ENCODE results near the gene UBE3B.

Gene UBE3B

DNA sequence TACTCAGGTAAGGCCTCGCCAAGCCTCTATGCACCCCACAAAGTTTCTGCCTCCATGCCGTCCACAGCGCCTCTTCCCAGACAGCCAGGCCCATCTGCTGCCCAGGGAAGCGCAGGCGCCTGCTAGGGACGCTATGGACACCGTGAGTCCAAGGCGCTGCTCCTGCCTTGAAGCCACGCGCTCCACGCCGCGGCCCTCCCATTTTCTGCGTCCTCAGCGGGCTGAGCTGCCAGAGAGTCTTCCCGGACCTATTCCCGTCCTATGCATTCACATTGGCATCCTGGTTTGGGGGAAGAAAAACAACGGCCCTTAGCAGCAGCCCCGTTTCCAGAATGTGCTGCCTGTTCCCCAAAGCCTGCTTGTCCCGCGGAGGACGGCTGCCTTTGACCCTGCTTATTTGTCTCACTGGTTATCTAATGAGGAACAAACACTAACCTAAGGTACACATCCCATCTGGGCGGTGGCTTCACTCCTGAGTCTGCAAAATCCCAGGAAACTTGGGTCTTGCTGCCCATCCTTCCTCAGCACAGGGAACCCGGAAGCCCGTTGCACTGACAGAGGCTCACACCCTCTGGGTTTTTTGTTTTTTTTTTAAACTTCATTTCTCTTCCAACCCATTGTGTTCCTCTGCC lies 57.9 kb downstream of the UBE3B start:
- no peak for DNase-seq

DNA sequence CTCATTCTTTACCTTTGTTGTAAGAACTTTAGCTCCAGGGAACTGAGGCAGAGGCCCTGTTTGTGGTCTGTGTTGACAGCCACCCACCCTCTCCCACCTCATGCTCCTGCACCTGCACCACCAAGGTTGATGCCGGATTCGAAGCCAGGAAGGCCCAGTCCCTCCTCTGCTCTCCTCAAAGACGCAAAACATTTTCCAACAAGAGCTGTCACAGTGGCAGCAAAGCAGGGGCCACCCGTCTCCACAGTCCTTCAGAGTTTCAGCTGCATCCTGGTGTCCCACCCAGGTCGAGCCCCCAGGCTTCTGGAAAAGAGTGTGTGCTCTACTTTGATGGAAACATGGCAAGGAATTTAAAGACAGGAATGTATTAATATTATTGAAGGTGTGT lies 58.4 kb downstream of the UBE3B start:
- no peak for DNase-seq

DNA sequence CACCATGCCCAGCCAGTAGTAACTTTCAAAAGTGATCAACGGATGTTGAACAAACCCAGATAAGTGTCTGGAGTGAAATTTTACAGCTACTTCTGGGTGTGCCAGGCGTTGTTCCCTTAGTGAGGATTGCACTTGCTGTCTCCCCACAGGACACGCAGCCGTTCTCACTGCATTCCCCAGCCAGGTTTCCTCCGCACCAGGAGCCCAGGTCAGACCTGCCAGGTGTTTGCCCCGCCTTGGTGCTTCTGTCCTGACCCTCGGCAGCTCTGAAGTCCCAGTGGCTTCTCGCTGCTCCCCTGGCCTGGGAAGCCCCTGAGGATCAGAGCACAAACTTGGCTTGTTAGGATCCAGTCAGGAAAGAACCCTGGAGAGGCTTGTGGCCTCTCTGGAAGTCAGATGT lies 59.7 kb downstream of the UBE3B start:
- DNase-seq = no peak

DNA sequence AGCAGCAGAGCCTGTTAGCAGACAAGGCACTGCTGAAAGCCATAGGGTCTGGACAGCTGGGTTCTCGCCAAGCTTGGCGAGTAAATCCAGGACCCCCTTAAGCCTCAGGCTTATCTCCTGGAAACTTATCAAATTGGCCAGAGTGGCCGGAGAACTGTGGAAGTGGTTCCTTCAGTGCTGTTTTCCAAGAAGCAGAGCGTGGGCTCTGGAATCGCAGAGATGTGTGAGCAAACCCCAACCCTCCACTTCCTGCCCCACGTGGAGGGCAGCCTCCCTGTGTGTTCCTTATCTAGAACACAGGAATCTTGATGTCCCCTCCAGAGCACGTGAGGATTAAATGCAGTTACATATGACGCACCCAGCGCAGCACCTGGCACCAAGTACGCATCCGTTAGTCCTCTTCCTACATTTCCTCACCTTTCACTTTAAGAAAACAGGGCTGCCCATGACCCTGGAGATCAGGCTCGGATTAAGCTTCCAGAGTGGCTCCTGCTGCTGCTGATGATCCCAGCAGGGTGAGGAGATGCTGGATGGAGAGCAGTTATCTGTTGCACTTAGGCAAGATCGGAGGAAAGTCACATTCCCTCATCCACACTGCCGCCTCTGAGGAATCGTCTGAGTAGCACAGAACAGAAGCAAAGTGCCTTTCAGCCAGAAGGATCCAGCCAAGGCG lies 60.9 kb downstream of the UBE3B start:
- no peak for DNase-seq

DNA sequence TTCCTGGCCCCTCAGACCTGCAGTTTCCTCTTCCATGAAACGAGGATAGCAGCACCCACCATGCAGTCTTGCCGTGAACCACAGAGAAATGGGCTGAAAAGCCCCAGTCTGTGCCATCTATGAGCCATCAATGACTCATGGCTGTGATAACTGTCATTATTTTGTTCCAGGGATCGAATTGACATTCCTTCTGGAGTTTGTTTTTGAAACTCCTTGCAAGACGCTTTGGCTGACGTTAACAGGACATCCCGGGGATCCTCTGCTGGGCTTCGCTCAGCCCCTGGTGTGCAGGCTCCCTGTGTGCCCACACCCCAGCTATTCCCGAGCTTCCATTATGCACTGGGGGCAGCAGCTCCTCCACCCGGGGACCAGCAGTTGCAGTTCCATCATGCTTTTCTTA lies 62.1 kb downstream of the UBE3B start:
- DNase-seq = no peak

DNA sequence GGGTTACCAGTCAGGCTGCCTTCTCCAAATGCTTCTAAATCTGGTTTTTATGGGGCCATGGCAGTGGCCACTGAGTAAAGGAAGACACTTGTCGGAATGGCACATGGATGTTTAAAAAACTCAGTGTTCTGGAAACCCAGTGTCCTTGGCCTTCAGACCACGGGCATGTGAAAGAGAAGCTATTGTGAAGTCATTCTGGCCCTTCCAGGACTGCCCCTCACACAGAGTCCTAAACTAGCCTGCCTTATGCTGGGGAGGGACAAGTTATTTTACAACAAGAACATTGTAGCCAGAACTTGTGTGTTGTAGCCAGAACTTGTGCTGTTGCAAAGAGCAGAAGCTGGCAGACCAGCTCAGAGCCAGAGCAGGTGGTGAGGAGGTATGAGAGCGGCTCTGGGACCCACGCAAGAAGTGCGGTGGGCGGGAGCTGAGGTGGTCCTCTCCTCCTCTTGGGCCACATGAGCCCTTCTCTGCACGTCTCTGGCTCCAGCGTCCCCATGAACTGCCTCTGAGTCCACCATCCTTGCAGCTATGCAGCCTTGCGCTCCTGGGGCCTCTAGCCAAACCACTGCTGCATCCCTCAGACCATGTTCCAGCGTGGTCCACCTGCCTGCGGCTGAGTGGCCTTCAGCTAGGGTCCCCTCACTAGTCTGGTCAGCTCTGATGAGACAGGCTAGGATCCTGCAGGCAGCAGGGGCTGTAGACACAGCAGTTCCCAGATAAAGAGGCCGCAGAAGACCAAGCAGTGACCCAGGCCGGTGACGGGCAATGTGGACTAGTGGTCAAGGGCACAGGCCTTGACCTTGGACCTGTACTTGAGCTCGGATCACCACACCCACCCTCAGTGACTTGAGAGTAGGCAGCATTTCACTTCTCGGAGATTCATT lies 63.3 kb downstream of the UBE3B start:
- no peak for DNase-seq

DNA sequence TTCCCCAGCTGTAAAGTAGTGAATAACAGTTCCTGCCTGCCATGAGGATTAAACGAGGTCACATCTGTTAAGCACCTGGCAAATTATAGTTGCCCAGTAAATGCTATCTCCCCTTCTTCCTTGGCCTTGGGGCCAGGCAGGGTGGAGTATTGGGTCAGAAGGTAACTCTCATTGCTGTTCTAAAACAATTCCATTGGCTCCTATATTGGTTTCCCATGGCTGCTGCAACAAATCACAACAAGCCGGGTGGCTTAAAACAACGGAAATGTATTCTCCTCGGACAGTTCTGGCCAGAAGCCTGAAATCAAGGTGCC lies 63.9 kb downstream of the UBE3B start:
- DNase-seq = no peak

DNA sequence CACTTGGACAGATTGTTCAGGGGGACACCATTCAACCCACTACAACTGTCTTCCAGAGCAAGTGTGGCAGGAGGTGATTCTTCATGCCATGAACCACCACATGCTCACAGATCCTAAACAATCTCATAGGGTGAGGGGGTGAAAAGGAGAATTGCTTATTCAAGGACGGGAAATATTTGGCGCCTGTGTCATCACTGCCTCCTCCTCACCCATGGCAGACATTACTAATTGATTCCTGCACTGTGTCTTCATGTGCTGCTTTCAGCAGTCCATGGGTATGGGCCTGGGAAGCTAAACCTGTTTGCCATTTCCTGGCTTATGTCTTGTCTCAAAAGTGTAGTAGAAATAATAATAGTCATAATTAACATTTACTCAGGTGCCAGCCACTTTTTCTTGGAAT lies 64.6 kb downstream of the UBE3B start:
- no peak for DNase-seq

DNA sequence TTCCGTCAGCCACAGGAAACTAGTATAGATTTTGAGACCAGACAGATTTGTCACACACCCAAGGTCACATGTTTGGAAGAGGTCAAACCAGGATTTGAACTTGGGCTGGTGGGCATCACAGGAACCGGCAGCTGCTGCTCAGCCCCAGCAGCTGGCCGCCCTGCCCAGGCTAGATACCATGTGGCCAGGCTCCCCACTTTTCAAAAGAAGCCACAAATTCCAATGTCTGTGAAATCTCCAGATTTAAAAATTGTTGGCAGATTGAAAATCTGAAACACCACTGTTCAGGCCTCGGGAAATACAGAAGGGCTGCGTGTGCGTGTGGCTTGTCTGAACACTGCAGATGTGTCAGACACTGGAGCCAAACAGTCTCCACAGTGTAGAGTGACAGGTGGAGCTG lies 65.4 kb downstream of the UBE3B start:
- DNase-seq = no peak

DNA sequence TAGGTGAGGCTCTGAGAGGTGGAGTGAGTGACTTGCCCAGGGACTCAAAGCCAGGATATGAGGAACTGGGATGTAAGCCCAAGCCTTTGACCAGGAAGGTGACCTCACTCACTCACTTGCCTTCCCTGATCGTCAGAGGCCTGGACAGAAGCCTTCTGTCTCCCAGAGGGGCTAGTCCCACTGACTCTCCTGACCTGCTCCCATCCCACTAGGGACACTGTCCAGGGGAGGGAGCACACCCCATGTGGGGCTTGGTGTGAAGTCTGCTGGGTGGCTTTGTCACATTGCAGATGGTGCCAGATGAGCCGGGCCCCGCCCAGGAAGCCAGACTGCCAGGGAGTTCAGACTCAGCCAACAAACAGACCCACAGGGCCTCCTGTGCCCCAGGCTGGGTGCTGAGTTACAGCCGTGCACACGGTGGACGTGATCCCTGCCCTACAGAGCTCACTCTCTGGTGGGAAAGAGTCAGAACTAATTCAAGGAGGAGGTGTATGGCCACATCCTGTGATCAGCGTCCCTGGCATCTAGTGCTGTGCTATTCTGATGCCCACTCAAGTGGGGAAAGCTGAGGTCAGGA lies 67.6 kb downstream of the UBE3B start:
- DNase-seq = no peak

DNA sequence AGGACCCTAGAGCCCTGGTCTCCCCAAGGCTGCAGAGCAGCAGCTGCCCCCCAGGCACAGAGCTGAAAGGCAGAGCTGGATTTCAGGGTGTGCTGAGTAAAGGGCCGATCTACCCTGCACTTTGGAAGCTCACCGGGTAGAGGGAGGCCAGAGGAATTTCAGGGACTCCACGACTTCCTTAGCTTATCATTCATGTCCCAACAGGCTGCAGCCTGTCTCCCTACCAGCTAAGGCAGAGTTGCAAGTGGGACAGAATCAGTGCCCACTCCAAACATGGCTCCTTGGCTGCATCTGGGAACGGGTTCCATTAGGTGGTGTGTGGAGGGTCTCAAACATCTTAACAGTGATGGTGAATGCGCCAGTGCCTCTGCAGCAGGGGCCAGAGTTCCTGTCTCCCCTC lies 68.4 kb downstream of the UBE3B start:
- DNase-seq = no peak

DNA sequence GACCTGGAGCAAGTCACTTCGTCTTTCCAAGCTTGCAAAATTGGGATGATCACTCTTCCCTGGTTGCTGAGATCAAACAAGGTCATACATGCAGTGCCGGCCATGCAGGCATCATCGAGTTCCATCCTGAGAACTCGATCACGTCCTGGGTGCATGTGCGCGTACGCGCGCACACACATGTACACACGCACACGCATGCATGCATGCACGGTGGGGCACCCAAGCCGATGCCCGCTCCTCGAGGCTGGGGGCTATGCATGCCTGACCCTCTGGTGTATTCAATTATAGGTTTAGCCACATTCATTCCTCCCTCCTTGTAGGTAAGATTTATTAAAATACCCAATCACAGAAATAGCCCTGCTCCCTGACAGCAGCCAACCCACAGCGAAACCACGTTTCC lies 69.9 kb downstream of the UBE3B start:
- no peak for DNase-seq

DNA sequence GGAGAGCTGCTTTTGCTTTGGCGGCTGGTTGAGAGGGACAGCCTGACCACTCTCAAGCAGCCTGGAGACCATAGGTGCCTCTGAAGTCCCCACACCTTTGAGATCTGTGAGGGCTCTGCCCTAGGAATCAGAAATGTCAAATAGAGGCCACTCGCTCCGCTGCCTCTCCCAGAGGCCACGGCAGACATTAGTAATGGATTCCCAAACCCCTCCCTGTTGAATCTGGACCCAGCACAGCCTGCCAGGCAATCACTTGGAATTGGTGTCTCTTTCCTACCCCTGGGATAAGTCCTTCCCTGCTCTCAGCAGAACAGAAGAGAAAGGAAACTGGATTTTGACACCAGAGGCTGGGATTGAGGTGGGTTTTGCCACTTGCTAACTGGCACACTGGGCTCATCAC lies 70.8 kb downstream of the UBE3B start:
- DNase-seq = no peak

DNA sequence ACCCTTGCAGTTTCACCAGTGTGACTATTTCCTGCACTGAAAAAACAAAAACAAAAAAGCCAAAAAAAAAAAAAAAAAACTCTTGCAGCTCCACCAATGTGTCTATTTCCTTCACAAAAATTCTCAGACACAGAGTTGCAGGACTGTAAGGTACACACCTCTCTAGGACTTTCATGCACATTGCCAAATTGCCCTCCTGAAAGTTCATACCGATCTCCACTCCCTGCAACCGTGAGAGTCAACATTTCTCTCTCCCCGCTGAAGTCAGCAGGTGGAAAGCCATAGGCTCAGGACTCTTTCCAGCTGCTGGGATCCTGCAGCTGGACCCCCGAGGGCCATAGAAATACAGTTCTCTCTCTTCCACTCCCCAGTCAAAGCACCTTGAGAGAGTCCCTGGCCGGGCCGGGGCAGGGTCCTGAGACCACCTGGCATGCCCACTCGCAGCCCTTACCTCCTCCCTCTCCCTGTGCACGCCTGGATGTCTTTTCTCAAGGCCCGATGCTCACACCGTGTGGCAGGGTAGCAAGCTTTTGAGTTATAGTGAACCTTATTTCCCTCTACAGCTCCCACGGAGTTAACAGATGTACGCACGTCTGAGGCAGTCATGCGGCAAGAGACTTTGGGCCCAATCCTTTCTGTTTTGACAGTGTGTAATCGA lies 72.3 kb downstream of the UBE3B start:
- no peak for DNase-seq

DNA sequence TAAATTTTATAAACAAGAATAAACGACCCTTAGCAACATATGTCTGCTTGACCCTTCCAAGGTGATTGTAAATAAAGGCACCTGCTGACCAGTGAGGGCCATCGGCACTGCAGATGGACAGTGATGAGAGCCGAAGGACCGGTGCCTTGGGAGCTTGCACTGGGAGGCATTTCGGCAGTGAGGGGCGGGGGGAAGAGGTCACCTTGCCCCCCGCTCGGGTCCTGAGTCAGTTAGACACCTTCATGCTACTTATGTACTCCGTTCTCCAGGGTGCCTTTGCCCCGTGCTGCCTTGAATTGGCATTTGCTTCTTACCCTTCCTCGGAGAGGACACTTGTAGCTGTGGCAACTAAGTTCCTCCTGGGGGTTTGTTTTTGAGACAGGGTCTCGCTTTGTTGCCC lies 72.8 kb downstream of the UBE3B start:
- no peak for DNase-seq

DNA sequence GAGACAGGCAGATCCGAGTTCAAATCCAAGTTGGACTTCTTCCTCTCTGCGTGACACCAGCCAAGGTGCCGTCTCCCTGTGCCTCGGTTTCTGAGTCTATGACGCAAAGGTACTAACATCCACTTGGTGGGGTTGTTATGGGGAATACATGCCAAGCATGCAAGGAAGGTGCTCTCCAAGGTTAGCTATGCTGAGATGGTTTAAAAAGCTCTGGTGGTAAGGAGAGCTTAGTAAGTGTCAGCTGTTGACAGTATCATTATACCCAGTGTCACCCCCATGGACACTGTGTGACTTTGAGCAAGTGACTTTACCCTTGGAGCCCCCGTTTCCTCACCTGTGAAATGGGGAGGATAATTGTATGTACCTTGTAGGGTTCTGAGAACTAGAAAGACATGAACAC lies 73.7 kb downstream of the UBE3B start:
- no peak for DNase-seq

DNA sequence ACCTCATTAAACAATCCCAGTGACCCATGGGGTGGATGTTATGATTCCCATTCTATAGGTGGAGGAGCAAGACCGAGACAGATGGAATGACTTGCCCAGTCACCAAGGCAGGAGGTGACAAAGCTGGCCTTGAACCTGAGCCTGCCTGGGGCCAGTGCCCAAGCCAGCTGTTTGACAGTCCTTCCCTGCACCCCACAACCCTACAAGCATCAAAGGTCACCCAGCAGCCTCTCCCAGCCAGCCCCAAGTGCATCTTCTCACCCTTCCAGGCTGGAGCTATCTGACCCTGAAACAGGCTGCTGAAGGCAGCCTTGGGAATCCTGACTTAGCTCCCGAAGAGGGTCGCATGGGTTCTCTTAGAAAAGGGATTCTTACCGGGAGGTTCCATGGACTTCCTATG lies 75.5 kb downstream of the UBE3B start:
- DNase-seq = no peak

DNA sequence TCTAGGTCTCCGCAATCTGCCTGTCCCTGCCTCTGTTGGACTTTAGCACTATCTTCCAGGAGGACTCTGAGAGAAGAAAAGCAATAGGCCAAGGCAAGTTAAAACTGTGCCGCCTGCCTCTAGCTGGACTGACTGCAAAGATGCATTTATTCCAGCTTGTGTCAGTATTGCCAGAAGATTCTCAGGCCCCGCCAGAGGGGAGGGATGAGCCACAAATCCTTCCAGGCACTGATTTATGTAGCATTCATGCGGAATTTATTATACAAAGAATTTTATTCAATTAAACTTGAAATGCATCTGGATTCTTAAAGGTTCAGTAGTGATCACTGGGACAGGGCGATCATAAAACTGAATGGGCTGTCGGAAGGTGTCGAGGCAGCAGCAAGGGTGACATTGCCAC lies 76.0 kb downstream of the UBE3B start:
- no peak for DNase-seq

DNA sequence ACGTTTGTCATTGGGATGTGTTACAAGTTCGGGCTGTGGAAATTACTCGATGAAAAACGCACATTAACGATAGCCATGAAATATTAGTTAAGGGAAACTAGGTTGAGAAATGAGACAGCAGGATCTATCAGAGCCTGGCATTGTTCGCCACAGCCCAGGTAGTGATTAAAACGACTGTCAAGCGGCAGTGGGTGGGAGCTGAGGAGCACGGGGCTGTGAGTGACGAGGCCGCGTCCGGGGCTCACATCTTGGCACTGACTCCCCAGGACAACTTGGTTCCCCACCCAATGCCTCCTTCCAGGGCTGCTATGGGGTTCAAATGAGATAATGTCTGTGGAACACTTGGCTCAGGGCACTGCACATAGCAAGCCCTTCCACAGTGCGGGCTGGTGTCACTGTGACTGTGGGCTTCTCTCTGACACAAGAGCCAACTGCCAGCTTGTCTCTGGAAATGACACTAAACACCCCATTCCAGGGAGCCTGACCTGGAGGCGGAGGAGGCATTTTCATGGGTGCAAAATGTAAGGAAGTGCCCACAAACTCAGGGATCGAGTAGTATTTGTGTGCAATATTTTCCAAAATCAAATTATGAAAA lies 76.6 kb downstream of the UBE3B start:
- no peak for DNase-seq

DNA sequence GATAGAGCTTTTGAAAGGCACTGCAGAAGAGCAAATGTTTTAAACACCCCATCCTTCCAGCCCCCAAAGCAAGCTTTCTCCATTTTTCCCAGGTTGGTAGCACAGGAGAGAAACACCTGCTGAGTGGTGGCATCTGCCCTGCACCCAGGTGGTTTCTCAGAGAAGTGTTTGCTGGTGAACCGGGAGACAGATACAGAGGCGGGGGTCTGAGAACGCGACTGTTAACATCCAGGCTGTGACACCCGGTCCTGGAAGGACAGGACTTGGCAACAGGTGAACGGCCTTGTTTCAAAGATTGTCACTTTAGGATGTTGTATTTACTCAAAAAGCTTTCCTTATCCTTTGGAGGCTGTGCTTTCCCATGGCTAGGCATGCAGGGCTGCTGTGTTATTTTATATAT lies 77.3 kb downstream of the UBE3B start:
- no peak for DNase-seq

DNA sequence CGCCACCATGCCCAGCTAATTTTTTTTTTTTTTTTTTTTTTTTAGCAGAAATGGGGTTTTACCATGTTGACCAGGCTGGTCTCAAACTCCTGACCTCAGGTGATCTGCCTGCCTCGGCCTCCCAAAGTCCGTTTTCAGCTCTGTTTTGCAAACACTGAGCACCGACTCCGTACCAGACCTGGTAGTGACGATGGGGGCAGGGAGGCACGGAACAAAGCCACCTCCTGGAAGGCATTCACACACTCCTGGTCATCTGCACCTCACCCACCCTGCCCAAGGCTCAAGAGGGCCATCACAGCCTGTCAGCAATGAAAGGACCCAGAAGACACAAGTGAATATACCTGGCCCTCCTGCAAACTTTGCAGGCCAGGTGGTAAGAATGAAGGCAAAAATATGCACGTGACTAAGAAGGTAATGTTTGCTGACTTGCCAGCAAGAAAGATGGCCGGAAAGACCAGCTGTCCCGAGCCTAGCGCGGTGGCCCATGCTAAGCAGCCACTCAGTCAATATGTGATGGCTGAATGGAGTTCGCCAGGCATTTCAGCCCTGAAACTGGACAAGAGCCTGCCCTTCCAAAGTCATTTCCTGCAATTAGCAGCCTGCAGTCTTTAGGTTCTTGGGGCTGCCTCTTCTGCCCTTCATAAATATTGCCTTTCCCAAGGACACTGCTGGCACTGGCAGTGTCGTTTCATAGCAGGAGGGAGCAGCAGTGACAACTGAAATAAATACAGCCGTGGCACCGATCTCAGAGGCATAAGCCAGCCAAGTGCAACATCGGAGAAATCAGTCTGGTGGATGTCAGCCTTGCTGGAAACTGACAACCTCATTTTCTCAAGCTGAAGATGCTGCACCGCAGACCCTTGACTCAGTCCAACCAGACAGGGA lies 78.2 kb downstream of the UBE3B start:
- DNase-seq = no peak

DNA sequence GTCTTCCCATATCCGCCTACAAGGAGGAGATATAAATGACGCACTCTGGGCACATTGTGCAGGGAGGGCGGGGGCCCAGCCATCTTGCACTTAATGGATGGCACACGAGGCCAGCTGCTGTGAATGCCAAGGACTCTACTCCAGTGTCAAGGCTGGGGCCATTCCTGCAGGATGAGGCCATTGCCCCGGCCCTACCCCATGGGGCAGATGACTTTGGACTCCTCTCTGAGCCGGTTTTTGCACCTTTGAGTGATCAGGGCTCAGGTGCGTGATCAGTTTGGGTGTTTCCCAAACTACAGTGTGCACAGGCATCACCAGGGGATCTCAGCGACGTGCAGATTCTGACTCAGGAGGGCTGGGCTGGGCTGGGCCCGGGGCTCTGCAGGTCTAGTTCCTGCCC lies 79.8 kb downstream of the UBE3B start:
- DNase-seq = no peak

All from NCI-H2107 (cell line).